HG03571 (cell line): Measurements from ENCODE around the gene PSMA6.
"Not testable (repeated sequence)": the region's sequence is repeated elsewhere in the genome, so short reads cannot be mapped to it uniquely, and the experiment has no call there.

Experiments used
- ATAC-seq: cut with Tn5 transposase; IDR thresholded peaks from one replicate; pipeline ENCODE4 v1.9.1; 2021; ENCODE audit not compliant: unreplicated experiment

Gene PSMA6

GRCh38 chr14:35292051-35292769 is at the start of gene PSMA6:
TSS of gene PSMA6 (plus strand) at chr14:35292382. CDS start at chr14:35292477, 95 bp downstream.
- peak; percentile 83 for ATAC-seq

GRCh38 chr14:35242599-35243311 is 49.4 kb upstream of the PSMA6 start:
- ATAC-seq = no peak

- ATAC-seq = no peak
These were observed 48.2 kb upstream of the PSMA6 start for GRCh38 chr14:35243956-35244355.

GRCh38 chr14:35244542-35244941 is 47.6 kb upstream of the PSMA6 start:
- ATAC-seq = no peak

- no peak for ATAC-seq
These were observed 47.1 kb upstream of the PSMA6 start for GRCh38 chr14:35245051-35245450.

GRCh38 chr14:35247777-35248475 is 44.3 kb upstream of the PSMA6 start:
- no peak for ATAC-seq

- no peak for ATAC-seq
These were observed 43.8 kb upstream of the PSMA6 start for GRCh38 chr14:35248476-35248788.

- no peak for ATAC-seq
These were observed 41.9 kb upstream of the PSMA6 start for GRCh38 chr14:35250319-35250718.

- no peak for ATAC-seq
These were observed 39.7 kb upstream of the PSMA6 start for GRCh38 chr14:35252451-35252868.

- ATAC-seq = not testable (repeated sequence)
These were observed 39.1 kb upstream of the PSMA6 start for GRCh38 chr14:35253056-35253455.

- not testable (repeated sequence) for ATAC-seq
These were observed 38.1 kb upstream of the PSMA6 start for GRCh38 chr14:35254034-35254622.

GRCh38 chr14:35254736-35255135 is 37.4 kb upstream of the PSMA6 start:
- no peak for ATAC-seq

GRCh38 chr14:35255711-35256110 is 36.5 kb upstream of the PSMA6 start:
- ATAC-seq = no peak

GRCh38 chr14:35257809-35258208 is 34.4 kb upstream of the PSMA6 start:
- ATAC-seq = no peak

- ATAC-seq = no peak
These were observed 33.8 kb upstream of the PSMA6 start for GRCh38 chr14:35258420-35258819.

- no peak for ATAC-seq
These were observed 30.4 kb upstream of the PSMA6 start for GRCh38 chr14:35261774-35262173.

GRCh38 chr14:35262436-35262835 is 29.7 kb upstream of the PSMA6 start:
- no peak for ATAC-seq

- no peak for ATAC-seq
These were observed 23.2 kb upstream of the PSMA6 start for GRCh38 chr14:35268946-35269345.

- no peak for ATAC-seq
These were observed 17.4 kb upstream of the PSMA6 start for GRCh38 chr14:35274805-35275204.

GRCh38 chr14:35277179-35277578 is 15.0 kb upstream of the PSMA6 start:
- ATAC-seq = no peak

GRCh38 chr14:35279369-35279768 is 12.8 kb upstream of the PSMA6 start:
- no peak for ATAC-seq

- ATAC-seq = no peak
These were observed 10.8 kb upstream of the PSMA6 start for GRCh38 chr14:35281341-35281740.
